Measurements from ENCODE around the gene FGF14. TPM values are rescaled to one million over a fixed set of nuclear protein-coding genes. Genes with fewer than 3 reads are reported as not detected.

Gene FGF14
- total and polyA plus RNA-seq, 2 of the 4 experiments (the other 2 are of a cell fraction), result under 0.01 TPM; not detected in 1

DNA sequence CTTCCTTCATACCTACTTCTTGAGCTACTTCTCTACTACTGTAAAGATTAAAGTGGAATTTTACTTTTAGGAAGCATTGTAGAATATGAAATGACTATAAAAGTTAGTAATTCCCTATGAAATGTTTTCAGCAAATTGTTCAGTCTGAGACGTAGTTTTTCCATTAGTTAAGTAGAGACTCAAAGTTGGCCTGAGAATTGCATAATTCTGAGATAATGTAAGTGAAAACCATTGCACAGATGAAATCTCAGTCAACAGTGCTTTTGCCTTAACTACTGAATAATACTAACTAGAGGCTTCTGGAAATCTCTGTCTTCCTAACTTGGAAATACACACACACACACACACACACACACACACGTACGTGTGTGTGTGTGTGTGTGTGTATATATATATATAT, 125.9 kb downstream of the FGF14 start:
- H2BK20ac ChIP-seq (ENCODE audit: low read depth, low read length), result no peak overlapping the region
- H2BK5ac ChIP-seq (ENCODE audit: low read depth, low read length, poor library complexity, severe bottlenecking), result no peak overlapping the region
- H3K4ac ChIP-seq (ENCODE audit: low read depth, low read length), result no peak overlapping the region
- no peak overlapping the region for H4K91ac ChIP-seq (ENCODE audit: insufficient read depth, low read depth, low read length)
- peaks cover 4% of the 10 kb centered on the region; the same call in 1 of the 2 replicates for H3K4me1 ChIP-seq (ENCODE audit: control insufficient read depth, insufficient read depth, low read length)
- H3K14ac ChIP-seq (replicated peaks; ENCODE audit: low read depth, low read length), result no peak overlapping the region
- H4K8ac ChIP-seq (ENCODE audit: low read depth in 2 of 2, low read length in 2 of 2), result no peak overlapping the region
- no peak overlapping the region for H2AK5ac ChIP-seq (ENCODE audit: low read depth, low read length)
- no peaks in the 10 kb centered on the region for H3K9me3 ChIP-seq (ENCODE audit: control insufficient read depth, insufficient read depth, low read length)
- dilution Hi-C loops (cut with HindIII; ENCODE audit: low sequenced_read_pairs, unreplicated experiment) (no loop called here), in situ Hi-C loops (cut with MboI; ENCODE audit: low sequenced_read_pairs) (no loop called here), intact Hi-C loops (cut with micrococcal nuclease) (no loop called here)
- H3K36me3 ChIP-seq (ENCODE audit: control insufficient read depth, insufficient read depth, low read length), result no peaks in the 10 kb centered on the region
- no TSS peak for BruUV-seq (replicated peaks)
- WGBS, 2 experiments (ENCODE audit: extremely low coverage in 2 of 2, insufficient read length in 1 of 2), result no CpG with 5 or more reads among the region's 3 CpGs
- H3K9me1 ChIP-seq (ENCODE audit: insufficient read depth, low read length), result 0 out of 2 replicates have a peak, but pooled peaks cover 3% of the 10 kb centered on the region
- ATAC-seq (ENCODE audit: low read depth) (no peak), DNase-seq (peak; percentile 31)
- H3K79me1 ChIP-seq (ENCODE audit: low read depth in 1 of 2, low read length in 2 of 2), result no peaks in the 10 kb centered on the region
- H2AK9ac ChIP-seq (replicated peaks; ENCODE audit: low read depth, low read length, poor library complexity), result no peak overlapping the region
- no peaks in the 10 kb centered on the region for H4K20me1 ChIP-seq (ENCODE audit: insufficient read depth, low read length)
- no peak overlapping the region for H4K5ac ChIP-seq (ENCODE audit: low read depth, low read length)
- H3K23ac ChIP-seq (ENCODE audit: low read depth, low read length), result no peak overlapping the region
- no peak overlapping the region for H2AFZ ChIP-seq (replicated peaks; ENCODE audit: low read length, poor library complexity)
- no peak overlapping the region for H3K18ac ChIP-seq (ENCODE audit: low read depth, low read length)
- H2BK15ac ChIP-seq (ENCODE audit: low read depth, low read length), result no peak overlapping the region
- no peak overlapping the region for H3K56ac ChIP-seq (ENCODE audit: extremely low read depth, insufficient read depth, low read length)
- TF ChIP-seq CEBPB (IDR thresholded peaks at IDR 0.05; ENCODE audit: low read depth, low read length) (0 out of 2 replicates have a peak, but pooled peaks have one; percentile 13), MAZ (IDR thresholded peaks at IDR 0.05; ENCODE audit: borderline replicate concordance, low read depth, low read length) (no peak)
- no peak overlapping the region for H2BK120ac ChIP-seq (ENCODE audit: low read depth, low read length)
- no peak overlapping the region for H3K4me2 ChIP-seq (ENCODE audit: low read depth, low read length)
- H3K27me3 ChIP-seq (ENCODE audit: control insufficient read depth, insufficient read depth, low read length), result no peaks in the 10 kb centered on the region; the same call in 1 of the 2 replicates
- H3K4me3 ChIP-seq (ENCODE audit: insufficient read depth, low read depth, low read length), result no peak overlapping the region
- H3K27ac ChIP-seq (ENCODE audit: insufficient read depth, low read length), result no peak overlapping the region
- POLR2A ChIA-PET (ENCODE audit: unreplicated experiment), result no interaction called here
- CTCF ChIA-PET, result no interaction called here
- H3K9ac ChIP-seq (ENCODE audit: low read depth, low read length), result no peak overlapping the region

Measured in IMR-90 (cell line).